Neural cell (in vitro differentiated cells): ENCODE measurements around the gene ATOH1.

ENCODE experiments used
- CTCF ChIP-seq: fragments of 450-650 bp; IDR thresholded peaks from 2 replicates; pipeline ENCODE4 v1.5.1; 2014; ENCODE audit warnings: antibody characterized with exemption, mild to moderate bottlenecking, moderate library complexity; ENCODE audit not compliant: poor library complexity, severe bottlenecking
- EP300 ChIP-seq: fragments of 450-650 bp; conservative IDR thresholded peaks from 2 replicates; pipeline ENCODE4 v1.6.1; 2014; ENCODE audit warnings: antibody characterized with exemption, mild to moderate bottlenecking, moderate library complexity; ENCODE audit not compliant: poor library complexity, severe bottlenecking
- EZH2 ChIP-seq: fragments of 200-600, 300-800 bp; shearing (Covaris generic), sonication (generic); IDR thresholded peaks from 2 replicates; pipeline ENCODE4 v1.6.1; 2014; ENCODE audit warnings: antibody characterized with exemption, low read length, borderline replicate concordance, mild to moderate bottlenecking; ENCODE audit not compliant: insufficient read depth, poor library complexity, severe bottlenecking
- MXI1 ChIP-seq: fragments of 450-650 bp; conservative IDR thresholded peaks from 2 replicates; pipeline ENCODE4 v1.6.1; 2014; ENCODE audit warnings: antibody characterized with exemption, mild to moderate bottlenecking; ENCODE audit not compliant: poor library complexity, severe bottlenecking
- POLR2AphosphoS5 ChIP-seq: IDR thresholded peaks from 2 replicates; pipeline ENCODE4 v1.6.1; 2012
- RAD21 ChIP-seq: fragments of 450-650 bp; conservative IDR thresholded peaks from 2 replicates; pipeline ENCODE4 v1.6.1; 2014; ENCODE audit warnings: antibody characterized with exemption, mild to moderate bottlenecking, moderate library complexity
- REST ChIP-seq: IDR thresholded peaks from 2 replicates; pipeline ENCODE4 v1.6.1; 2012; ENCODE audit warnings: borderline replicate concordance
- TAF1 ChIP-seq: IDR thresholded peaks from 2 replicates; pipeline ENCODE4 v1.6.1; 2012; ENCODE audit warnings: low read depth

- TF ChIP-seq CTCF (no peak), TAF1 (no peak), EZH2 (no peak), POLR2AphosphoS5 (no peak), RAD21 (no peak), EP300 (no peak), REST (no peak), MXI1 (no peak)
Measured at GRCh38 chr4:93779228-93779627, 49.3 kb upstream of the ATOH1 start.
